Astrocyte (in vitro differentiated cells and primary cell): ENCODE measurements around the gene RASL12. TPM values are rescaled to one million over a fixed set of nuclear protein-coding genes. Genes with fewer than 3 reads are reported as not detected.

ENCODE experiments used
- DNase-seq: peaks from one replicate; pipeline ENCODE4 v3.0.0-alpha.2; 2010; ENCODE audit warnings: low read depth
- FAIRE-seq: peaks from 2 replicates; lab custom pipeline; 2011; peaks lifted over from hg19 to GRCh38; lab: Jason Lieb, UNC
- H2AFZ ChIP-seq: 2 replicates; pipeline ENCODE4 v1.6.0; 2012; ENCODE audit warnings: low read depth, low read length, inconsistent platforms
- H3K27ac ChIP-seq: 2 replicates; pipeline ENCODE4 v1.5.1; 2011; ENCODE audit warnings: low read depth, low read length, inconsistent platforms
- H3K27me3 ChIP-seq: 2 replicates; pipeline ENCODE4 v1.6.0; 2011; ENCODE audit warnings: low read length, inconsistent platforms; ENCODE audit not compliant: insufficient read depth
- H3K36me3 ChIP-seq: 2 replicates; pipeline ENCODE4 v1.5.1; 2011; ENCODE audit warnings: low read length, inconsistent platforms; ENCODE audit not compliant: insufficient read depth
- H3K4me1 ChIP-seq: 2 replicates; pipeline ENCODE4 v1.5.1; 2011; ENCODE audit warnings: low read length, inconsistent platforms; ENCODE audit not compliant: insufficient read depth
- H3K4me2 ChIP-seq: 2 replicates; pipeline ENCODE4 v1.6.0; 2012; ENCODE audit warnings: low read length, inconsistent platforms
- H3K4me3 ChIP-seq: 2 replicates; pipeline ENCODE4 v1.5.1; 2011; ENCODE audit warnings: low read depth, mild to moderate bottlenecking, low read length, inconsistent platforms; ENCODE audit not compliant: insufficient read depth
- H3K79me2 ChIP-seq: 2 replicates; pipeline ENCODE4 v1.6.0; 2012; ENCODE audit warnings: mild to moderate bottlenecking, low read length, inconsistent platforms; ENCODE audit not compliant: insufficient read depth
- H3K9ac ChIP-seq: 2 replicates; pipeline ENCODE4 v1.6.0; 2012; ENCODE audit warnings: mild to moderate bottlenecking, low read length, inconsistent platforms
- H3K9me3 ChIP-seq: 2 replicates; pipeline ENCODE4 v1.5.1; 2012; ENCODE audit warnings: low read depth, mild to moderate bottlenecking, low read length, inconsistent platforms; ENCODE audit not compliant: insufficient read depth
- H4K20me1 ChIP-seq: 2 replicates; pipeline ENCODE4 v1.6.0; 2012; ENCODE audit warnings: low read length, inconsistent platforms; ENCODE audit not compliant: insufficient read depth
- H3K27ac Mint-ChIP-seq: one replicate; pipeline ENCODE4 v1.8.0; 2021; ENCODE audit warnings: mild to moderate bottlenecking, mixed read lengths; ENCODE audit not compliant: unreplicated experiment
- H3K27me3 Mint-ChIP-seq: one replicate; pipeline ENCODE4 v1.8.0; 2021; ENCODE audit warnings: low read depth, mixed read lengths; ENCODE audit not compliant: unreplicated experiment
- H3K36me3 Mint-ChIP-seq: one replicate; pipeline ENCODE4 v1.8.0; 2021; ENCODE audit warnings: low read depth, mixed read lengths; ENCODE audit not compliant: unreplicated experiment
- H3K4me1 Mint-ChIP-seq: one replicate; pipeline ENCODE4 v1.8.0; 2021; ENCODE audit warnings: low read depth, mixed read lengths; ENCODE audit not compliant: unreplicated experiment
- H3K4me3 Mint-ChIP-seq: one replicate; pipeline ENCODE4 v1.8.0; 2021; ENCODE audit warnings: mild to moderate bottlenecking, moderate library complexity, mixed read lengths; ENCODE audit not compliant: unreplicated experiment
- H3K9me3 Mint-ChIP-seq: one replicate; pipeline ENCODE4 v1.8.0; 2021; ENCODE audit warnings: mild to moderate bottlenecking, mixed read lengths; ENCODE audit not compliant: unreplicated experiment
- EZH2 ChIP-seq: IDR thresholded peaks from 2 replicates; pipeline ENCODE4 v1.6.1; 2012; ENCODE audit warnings: mild to moderate bottlenecking, low read length, inconsistent platforms; ENCODE audit not compliant: insufficient read depth
- total RNA-seq: library from RNA; stranded (reverse); gene quantifications from 2 replicates; pipeline ENCODE4 v1.2.1, GENCODE V29; 2021
- TF ChIP-seq, protein P1 (sequence below): IDR thresholded peaks from 2 replicates; pipeline ENCODE4 v1.5.1; 2011; ENCODE audit warnings: low read depth, mild to moderate bottlenecking, inconsistent platforms, low read length, moderate library complexity; ENCODE audit not compliant: insufficient read depth

RASL12 gene
- total RNA-seq, 1 donor from 2014 or later, result 0.32 TPM

GRCh38 chr15:65028921-65029735, 38.7 kb downstream of the RASL12 start, which contains the start of gene MTFMT:
Gene MTFMT (minus strand): TSS chr15:65029639. CDS start chr15:65029613, 26 bp downstream.
- peak; percentile 49 for DNase-seq
- Histone ChIP-seq H3K27me3 (peaks cover 3% of the 10 kb centered on the region), H4K20me1 (peaks cover 8% of the 10 kb centered on the region), H3K4me1 (peaks cover 5% of the 10 kb centered on the region), H3K36me3 (peaks cover 12% of the 10 kb centered on the region), H2AFZ (peak within 1 kb of the TSS; percentile 88), H3K4me2 (peak within 1 kb of the TSS; percentile 96), H3K4me3 (peak within 1 kb of the TSS; percentile 88), H3K79me2 (peaks cover 20% of the 10 kb centered on the region), H3K9me3 (no peaks in the 10 kb centered on the region), H3K9ac (peak within 1 kb of the TSS; percentile 89), H3K27ac (peak within 1 kb of the TSS; percentile 54)
- peak within 1 kb of the TSS; percentile 91 for H3K4me3 Mint-ChIP-seq
- no peaks in the 10 kb centered on the region for H3K9me3 Mint-ChIP-seq
- H3K4me1 Mint-ChIP-seq, result peaks cover 7% of the 10 kb centered on the region
- peak within 1 kb of the TSS; percentile 14 for H3K27ac Mint-ChIP-seq
- TF ChIP-seq, protein P1, sequence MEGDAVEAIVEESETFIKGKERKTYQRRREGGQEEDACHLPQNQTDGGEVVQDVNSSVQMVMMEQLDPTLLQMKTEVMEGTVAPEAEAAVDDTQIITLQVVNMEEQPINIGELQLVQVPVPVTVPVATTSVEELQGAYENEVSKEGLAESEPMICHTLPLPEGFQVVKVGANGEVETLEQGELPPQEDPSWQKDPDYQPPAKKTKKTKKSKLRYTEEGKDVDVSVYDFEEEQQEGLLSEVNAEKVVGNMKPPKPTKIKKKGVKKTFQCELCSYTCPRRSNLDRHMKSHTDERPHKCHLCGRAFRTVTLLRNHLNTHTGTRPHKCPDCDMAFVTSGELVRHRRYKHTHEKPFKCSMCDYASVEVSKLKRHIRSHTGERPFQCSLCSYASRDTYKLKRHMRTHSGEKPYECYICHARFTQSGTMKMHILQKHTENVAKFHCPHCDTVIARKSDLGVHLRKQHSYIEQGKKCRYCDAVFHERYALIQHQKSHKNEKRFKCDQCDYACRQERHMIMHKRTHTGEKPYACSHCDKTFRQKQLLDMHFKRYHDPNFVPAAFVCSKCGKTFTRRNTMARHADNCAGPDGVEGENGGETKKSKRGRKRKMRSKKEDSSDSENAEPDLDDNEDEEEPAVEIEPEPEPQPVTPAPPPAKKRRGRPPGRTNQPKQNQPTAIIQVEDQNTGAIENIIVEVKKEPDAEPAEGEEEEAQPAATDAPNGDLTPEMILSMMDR, result peak; percentile 2
- no peak for TF ChIP-seq EZH2
- H3K36me3 Mint-ChIP-seq, result no peaks in the 10 kb centered on the region
- H3K27me3 Mint-ChIP-seq, result peaks cover 5% of the 10 kb centered on the region
- FAIRE-seq, result no peak

GRCh38 chr15:65028338-65028737, 39.5 kb downstream of the RASL12 start:
- no peaks in the 10 kb centered on the region for H3K9me3 Mint-ChIP-seq
- H3K27ac Mint-ChIP-seq, result peak overlapping the region; percentile 14
- H3K4me3 Mint-ChIP-seq, result peak overlapping the region; percentile 91
- Histone ChIP-seq H4K20me1 (peaks cover 8% of the 10 kb centered on the region), H3K79me2 (peaks cover 20% of the 10 kb centered on the region), H3K4me3 (peak overlapping the region; percentile 88), H3K36me3 (peaks cover 16% of the 10 kb centered on the region), H3K4me2 (peak overlapping the region; percentile 96), H3K27ac (no peak overlapping the region), H2AFZ (no peak overlapping the region), H3K4me1 (peaks cover 5% of the 10 kb centered on the region), H3K9me3 (no peaks in the 10 kb centered on the region), H3K27me3 (peaks cover 3% of the 10 kb centered on the region), H3K9ac (peak overlapping the region; percentile 89)
- no peak for TF ChIP-seq EZH2
- TF ChIP-seq, protein P1, result no peak
- DNase-seq (no peak), FAIRE-seq (no peak)
- H3K36me3 Mint-ChIP-seq, result no peaks in the 10 kb centered on the region
- peaks cover 7% of the 10 kb centered on the region for H3K4me1 Mint-ChIP-seq
- peaks cover 5% of the 10 kb centered on the region for H3K27me3 Mint-ChIP-seq
